ENCODE data around the gene VTI1A. TPM values are rescaled to one million over a fixed set of nuclear protein-coding genes. Genes with fewer than 3 reads are reported as not detected.

Gene VTI1A
- total and polyA plus RNA-seq, 2 experiments from 2014 or later, result 26.8 to 31.0 TPM

DNA sequence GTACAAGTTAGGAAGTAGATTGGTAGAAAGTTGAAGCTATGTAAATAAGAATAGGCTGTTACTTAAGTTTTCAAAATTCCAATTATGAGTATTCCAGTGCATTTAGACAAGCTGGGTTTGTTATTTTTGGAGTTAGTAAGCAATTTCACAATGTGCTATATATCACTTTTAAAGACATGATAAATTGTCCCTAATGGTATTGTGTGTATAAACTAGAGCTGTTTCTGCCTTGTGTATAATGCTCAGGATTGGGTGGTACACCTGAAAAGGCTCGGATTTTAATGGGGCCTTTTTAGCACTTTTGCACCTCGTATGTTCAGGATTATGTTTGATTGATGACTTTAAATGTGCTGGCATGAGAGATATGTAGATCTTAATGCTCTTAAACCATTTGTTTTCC lies 175.8 kb downstream of the VTI1A start (continued):
- TF ChIP-seq, protein P1, sequence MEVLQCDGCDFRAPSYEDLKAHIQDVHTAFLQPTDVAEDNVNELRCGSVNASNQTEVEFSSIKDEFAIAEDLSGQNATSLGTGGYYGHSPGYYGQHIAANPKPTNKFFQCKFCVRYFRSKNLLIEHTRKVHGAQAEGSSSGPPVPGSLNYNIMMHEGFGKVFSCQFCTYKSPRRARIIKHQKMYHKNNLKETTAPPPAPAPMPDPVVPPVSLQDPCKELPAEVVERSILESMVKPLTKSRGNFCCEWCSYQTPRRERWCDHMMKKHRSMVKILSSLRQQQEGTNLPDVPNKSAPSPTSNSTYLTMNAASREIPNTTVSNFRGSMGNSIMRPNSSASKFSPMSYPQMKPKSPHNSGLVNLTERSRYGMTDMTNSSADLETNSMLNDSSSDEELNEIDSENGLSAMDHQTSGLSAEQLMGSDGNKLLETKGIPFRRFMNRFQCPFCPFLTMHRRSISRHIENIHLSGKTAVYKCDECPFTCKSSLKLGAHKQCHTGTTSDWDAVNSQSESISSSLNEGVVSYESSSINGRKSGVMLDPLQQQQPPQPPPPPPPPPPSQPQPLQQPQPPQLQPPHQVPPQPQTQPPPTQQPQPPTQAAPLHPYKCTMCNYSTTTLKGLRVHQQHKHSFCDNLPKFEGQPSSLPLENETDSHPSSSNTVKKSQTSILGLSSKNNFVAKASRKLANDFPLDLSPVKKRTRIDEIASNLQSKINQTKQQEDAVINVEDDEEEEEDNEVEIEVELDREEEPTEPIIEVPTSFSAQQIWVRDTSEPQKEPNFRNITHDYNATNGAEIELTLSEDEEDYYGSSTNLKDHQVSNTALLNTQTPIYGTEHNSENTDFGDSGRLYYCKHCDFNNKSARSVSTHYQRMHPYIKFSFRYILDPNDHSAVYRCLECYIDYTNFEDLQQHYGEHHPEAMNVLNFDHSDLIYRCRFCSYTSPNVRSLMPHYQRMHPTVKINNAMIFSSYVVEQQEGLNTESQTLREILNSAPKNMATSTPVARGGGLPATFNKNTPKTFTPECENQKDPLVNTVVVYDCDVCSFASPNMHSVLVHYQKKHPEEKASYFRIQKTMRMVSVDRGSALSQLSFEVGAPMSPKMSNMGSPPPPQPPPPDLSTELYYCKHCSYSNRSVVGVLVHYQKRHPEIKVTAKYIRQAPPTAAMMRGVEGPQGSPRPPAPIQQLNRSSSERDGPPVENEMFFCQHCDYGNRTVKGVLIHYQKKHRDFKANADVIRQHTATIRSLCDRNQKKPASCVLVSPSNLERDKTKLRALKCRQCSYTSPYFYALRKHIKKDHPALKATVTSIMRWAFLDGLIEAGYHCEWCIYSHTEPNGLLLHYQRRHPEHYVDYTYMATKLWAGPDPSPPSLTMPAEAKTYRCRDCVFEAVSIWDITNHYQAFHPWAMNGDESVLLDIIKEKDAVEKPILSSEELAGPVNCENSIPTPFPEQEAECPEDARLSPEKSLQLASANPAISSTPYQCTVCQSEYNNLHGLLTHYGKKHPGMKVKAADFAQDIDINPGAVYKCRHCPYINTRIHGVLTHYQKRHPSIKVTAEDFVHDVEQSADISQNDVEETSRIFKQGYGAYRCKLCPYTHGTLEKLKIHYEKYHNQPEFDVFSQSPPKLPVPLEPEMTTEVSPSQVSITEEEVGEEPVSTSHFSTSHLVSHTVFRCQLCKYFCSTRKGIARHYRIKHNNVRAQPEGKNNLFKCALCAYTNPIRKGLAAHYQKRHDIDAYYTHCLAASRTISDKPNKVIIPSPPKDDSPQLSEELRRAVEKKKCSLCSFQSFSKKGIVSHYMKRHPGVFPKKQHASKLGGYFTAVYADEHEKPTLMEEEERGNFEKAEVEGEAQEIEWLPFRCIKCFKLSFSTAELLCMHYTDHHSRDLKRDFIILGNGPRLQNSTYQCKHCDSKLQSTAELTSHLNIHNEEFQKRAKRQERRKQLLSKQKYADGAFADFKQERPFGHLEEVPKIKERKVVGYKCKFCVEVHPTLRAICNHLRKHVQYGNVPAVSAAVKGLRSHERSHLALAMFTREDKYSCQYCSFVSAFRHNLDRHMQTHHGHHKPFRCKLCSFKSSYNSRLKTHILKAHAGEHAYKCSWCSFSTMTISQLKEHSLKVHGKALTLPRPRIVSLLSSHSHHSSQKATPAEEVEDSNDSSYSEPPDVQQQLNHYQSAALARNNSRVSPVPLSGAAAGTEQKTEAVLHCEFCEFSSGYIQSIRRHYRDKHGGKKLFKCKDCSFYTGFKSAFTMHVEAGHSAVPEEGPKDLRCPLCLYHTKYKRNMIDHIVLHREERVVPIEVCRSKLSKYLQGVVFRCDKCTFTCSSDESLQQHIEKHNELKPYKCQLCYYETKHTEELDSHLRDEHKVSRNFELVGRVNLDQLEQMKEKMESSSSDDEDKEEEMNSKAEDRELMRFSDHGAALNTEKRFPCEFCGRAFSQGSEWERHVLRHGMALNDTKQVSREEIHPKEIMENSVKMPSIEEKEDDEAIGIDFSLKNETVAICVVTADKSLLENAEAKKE (CRISPR knock-in tag; IDR thresholded peaks at IDR 0.05), result no peak

DNA sequence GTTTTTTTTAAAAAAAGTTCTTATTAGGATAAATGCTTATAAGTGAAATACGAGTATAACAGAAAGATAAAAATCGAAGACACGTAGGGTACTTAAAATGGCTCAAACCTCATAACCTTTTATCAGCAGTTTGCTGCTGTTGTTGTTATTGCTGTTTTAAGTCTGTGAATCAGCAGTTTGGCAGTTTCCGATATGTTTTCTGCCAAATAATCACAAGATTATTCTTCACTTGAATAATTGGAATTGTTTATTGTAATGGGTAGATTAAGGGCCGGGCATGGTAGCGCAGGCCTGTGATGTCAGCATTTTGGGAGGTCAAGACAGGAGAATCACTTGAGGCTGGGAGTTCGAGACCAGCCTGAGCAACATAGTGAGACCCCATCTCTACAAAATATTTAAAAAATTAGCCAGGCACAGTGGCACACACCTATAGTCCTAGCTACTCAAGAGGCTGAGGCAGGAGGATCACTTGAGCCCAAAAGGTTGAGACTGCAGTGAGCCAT lies 177.6 kb downstream of the VTI1A start:
- no peak overlapping the region for H3K4me3 ChIP-seq
- no peak overlapping the region for H3K4me2 ChIP-seq
- DNase-seq (ENCODE audit: low spot score) (no peak), ATAC-seq (no peak)
- no peaks in the 10 kb centered on the region for H3K79me2 ChIP-seq (replicated peaks; ENCODE audit: insufficient read depth)
- Mint-ChIP-seq H3K27me3 (ENCODE audit: insufficient read depth, low read depth, poor library complexity) (no peaks in the 10 kb centered on the region), H3K27ac (no peak overlapping the region), H3K9me3 (no peaks in the 10 kb centered on the region), H3K4me3 (no peak overlapping the region), H3K4me1 (peaks cover 4% of the 10 kb centered on the region; the same call in 2 of the 3 replicates), H3K36me3 (ENCODE audit: low read depth) (no peaks in the 10 kb centered on the region)
- no peaks in the 10 kb centered on the region for H4K20me1 ChIP-seq (replicated peaks; ENCODE audit: insufficient read depth)
- H2AFZ ChIP-seq, result no peak overlapping the region
- H3K4me1 ChIP-seq (ENCODE audit: insufficient read depth), result no peaks in the 10 kb centered on the region
- no peak overlapping the region for H3K27ac ChIP-seq (ENCODE audit: low read depth)
- no peaks in the 10 kb centered on the region for H3K9me2 ChIP-seq (ENCODE audit: insufficient read depth)
- no peaks in the 10 kb centered on the region for H3K27me3 ChIP-seq (ENCODE audit: insufficient read depth)
- no peaks in the 10 kb centered on the region for H3K36me3 ChIP-seq (ENCODE audit: insufficient read depth)
- no peaks in the 10 kb centered on the region; the same call in 1 of the 2 replicates for H3F3A ChIP-seq (replicated peaks; ENCODE audit: low read depth)
- TF ChIP-seq ZNF331 (CRISPR knock-in tag; IDR thresholded peaks at IDR 0.05; ENCODE audit: low read depth), result no peak
- TF ChIP-seq STAT1 (IDR thresholded peaks at IDR 0.05; ENCODE audit: unreplicated experiment), result no peak
- TF ChIP-seq, protein P2, sequence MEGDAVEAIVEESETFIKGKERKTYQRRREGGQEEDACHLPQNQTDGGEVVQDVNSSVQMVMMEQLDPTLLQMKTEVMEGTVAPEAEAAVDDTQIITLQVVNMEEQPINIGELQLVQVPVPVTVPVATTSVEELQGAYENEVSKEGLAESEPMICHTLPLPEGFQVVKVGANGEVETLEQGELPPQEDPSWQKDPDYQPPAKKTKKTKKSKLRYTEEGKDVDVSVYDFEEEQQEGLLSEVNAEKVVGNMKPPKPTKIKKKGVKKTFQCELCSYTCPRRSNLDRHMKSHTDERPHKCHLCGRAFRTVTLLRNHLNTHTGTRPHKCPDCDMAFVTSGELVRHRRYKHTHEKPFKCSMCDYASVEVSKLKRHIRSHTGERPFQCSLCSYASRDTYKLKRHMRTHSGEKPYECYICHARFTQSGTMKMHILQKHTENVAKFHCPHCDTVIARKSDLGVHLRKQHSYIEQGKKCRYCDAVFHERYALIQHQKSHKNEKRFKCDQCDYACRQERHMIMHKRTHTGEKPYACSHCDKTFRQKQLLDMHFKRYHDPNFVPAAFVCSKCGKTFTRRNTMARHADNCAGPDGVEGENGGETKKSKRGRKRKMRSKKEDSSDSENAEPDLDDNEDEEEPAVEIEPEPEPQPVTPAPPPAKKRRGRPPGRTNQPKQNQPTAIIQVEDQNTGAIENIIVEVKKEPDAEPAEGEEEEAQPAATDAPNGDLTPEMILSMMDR (conservative IDR thresholded peaks at IDR 0.05; ENCODE audit: low read depth in 2 of 2), result no peak
- TF ChIP-seq POLR2AphosphoS5 (IDR thresholded peaks at IDR 0.05; ENCODE audit: low read depth), result no peak
- TF ChIP-seq NANOG (IDR thresholded peaks at IDR 0.05; ENCODE audit: borderline replicate concordance), result no peak
- no peak for TF ChIP-seq EZH2phosphoT487 (IDR thresholded peaks at IDR 0.05; ENCODE audit: unreplicated experiment)
- TF ChIP-seq JUNB (IDR thresholded peaks at IDR 0.05; ENCODE audit: unreplicated experiment), result no peak
- TF ChIP-seq, protein P3, sequence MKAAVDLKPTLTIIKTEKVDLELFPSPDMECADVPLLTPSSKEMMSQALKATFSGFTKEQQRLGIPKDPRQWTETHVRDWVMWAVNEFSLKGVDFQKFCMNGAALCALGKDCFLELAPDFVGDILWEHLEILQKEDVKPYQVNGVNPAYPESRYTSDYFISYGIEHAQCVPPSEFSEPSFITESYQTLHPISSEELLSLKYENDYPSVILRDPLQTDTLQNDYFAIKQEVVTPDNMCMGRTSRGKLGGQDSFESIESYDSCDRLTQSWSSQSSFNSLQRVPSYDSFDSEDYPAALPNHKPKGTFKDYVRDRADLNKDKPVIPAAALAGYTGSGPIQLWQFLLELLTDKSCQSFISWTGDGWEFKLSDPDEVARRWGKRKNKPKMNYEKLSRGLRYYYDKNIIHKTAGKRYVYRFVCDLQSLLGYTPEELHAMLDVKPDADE (IDR thresholded peaks at IDR 0.05), result no peak
- no peak for TF ChIP-seq CREB1 (CRISPR knock-in tag; IDR thresholded peaks at IDR 0.05; ENCODE audit: low read depth)
